GM12892 (cell line): Measurements from ENCODE around the gene MYBPC2.

Source experiments
- POLR2A ChIP-seq: IDR thresholded peaks from 2 replicates; pipeline ENCODE4 v1.6.1; 2011; ENCODE audit warnings: low read depth, low read length, control low read depth
- TAF1 ChIP-seq: IDR thresholded peaks from 2 replicates; pipeline ENCODE4 v1.6.1; 2011; ENCODE audit warnings: low read depth, mild to moderate bottlenecking, control low read depth, low read length, borderline replicate concordance

DNA sequence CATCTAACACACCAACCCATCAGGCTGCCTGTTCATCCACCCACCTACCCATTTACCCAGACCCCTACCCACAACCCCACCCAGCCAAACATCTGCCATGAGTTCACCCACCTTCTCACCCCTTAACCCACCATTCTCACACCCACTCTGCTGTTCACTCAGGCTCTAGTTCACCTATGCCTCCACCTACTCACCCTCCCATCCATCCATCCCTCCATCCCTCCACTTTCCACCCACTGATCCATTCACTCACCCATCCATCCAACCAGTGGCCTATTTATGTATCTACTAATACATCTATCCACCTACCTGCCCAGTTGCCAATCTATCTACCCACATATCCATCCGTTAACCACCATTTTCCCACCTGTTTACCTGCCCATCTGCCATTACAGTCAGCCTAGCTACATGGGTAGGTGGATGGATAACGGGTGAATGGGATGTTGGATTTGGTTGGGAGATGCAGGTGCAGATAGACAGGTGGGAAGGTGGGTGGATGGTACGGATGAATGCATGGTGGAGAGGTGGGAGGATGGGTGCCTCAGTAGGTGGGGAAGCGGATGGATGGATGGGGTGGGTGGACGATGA is 5.3 kb downstream of the MYBPC2 start:
- TF ChIP-seq TAF1 (no peak), POLR2A (no peak)
